GM12878 (cell line): ENCODE data around the gene BRD2. TPM values are rescaled to one million over a fixed set of nuclear protein-coding genes. Genes with fewer than 3 reads are reported as not detected.

Experiments
- ATAC-seq: fragments of 200-7000 bp; cut with Tn5 transposase; 3 replicates; pipeline ENCODE4 v1.9.1; 2020; ENCODE audit warnings: mild to moderate bottlenecking, moderate library complexity
- BruUV-seq: library from RNA; stranded (reverse); fragments of 400-500 nt; replicated peaks from 2 replicates; lab custom pipeline; 2021; lab: Mats Ljungman, UMichigan
- CTCF ChIA-PET: fragments of 300-600 bp; sonication (Branson Sonifier 250); formaldehyde crosslinking; extraction: SDS; loops from one replicate; lab custom pipeline; 2021; ENCODE audit warnings: inconsistent platforms; lab: Yijun Ruan, JAX
- POLR2A ChIA-PET: fragments of 350-600 bp; formaldehyde crosslinking; extraction: SDS; loops from one replicate; lab custom pipeline; 2021; ENCODE audit warnings: inconsistent platforms; lab: Charles Lee
- RAD21 ChIA-PET: fragments of 300-600 bp; sonication (Branson Sonifier 250); formaldehyde crosslinking; loops from one replicate; lab custom pipeline; 2023; ENCODE audit warnings: antibody characterized with exemption; ENCODE audit not compliant: unreplicated experiment; lab: Charles Lee
- SMC1A ChIA-PET: fragments of 300-600 bp; sonication (Branson Sonifier 250); formaldehyde crosslinking; loops from one replicate; lab custom pipeline; 2023; ENCODE audit not compliant: unreplicated experiment, uncharacterized antibody; lab: Charles Lee
- DNase-seq: peaks from one replicate; pipeline ENCODE4 v3.0.0-alpha.2; 2011; ENCODE audit warnings: low read depth, low spot score
- FAIRE-seq: peaks from 3 replicates; lab custom pipeline; 2011; peaks lifted over from hg19 to GRCh38; lab: Jason Lieb, UNC
- H2AFZ ChIP-seq: 2 replicates; pipeline ENCODE4 v1.6.0; 2011; ENCODE audit warnings: low read depth, low read length, control low read depth; ENCODE audit not compliant: control insufficient read depth
- H3K27ac ChIP-seq: 2 replicates; pipeline ENCODE4 v1.5.1; 2011; ENCODE audit warnings: control low read depth; ENCODE audit not compliant: control insufficient read depth, insufficient read depth
- H3K27me3 ChIP-seq, 2 experiments: replicated peaks in 1 of 2; 2 replicates each; pipeline versions ENCODE4 v1.6.0 to v1.6.1; 2011; ENCODE audit warnings: low read length in 1 of 2; ENCODE audit not compliant: control insufficient read depth in 2 of 2, insufficient read depth in 2 of 2
- H3K36me3 ChIP-seq, 2 experiments: 2 replicates each; pipeline ENCODE4 v1.5.1; 2011; ENCODE audit warnings: low read length in 1 of 2; ENCODE audit not compliant: control insufficient read depth in 2 of 2, insufficient read depth in 2 of 2
- H3K4me1 ChIP-seq: 2 replicates; pipeline ENCODE4 v1.6.1; 2011; ENCODE audit warnings: mild to moderate bottlenecking, low read length, moderate library complexity, mixed read lengths; ENCODE audit not compliant: control insufficient read depth, insufficient read depth
- H3K4me2 ChIP-seq: 2 replicates; pipeline ENCODE4 v1.6.0; 2011; ENCODE audit warnings: control low read depth; ENCODE audit not compliant: control insufficient read depth, insufficient read depth
- H3K4me3 ChIP-seq: fragments of 200-600 bp; sonication (generic); 2 replicates; pipeline ENCODE4 v1.5.1; 2016
- H3K79me2 ChIP-seq: 2 replicates; pipeline ENCODE4 v1.6.0; 2011; ENCODE audit warnings: low read length; ENCODE audit not compliant: control insufficient read depth, insufficient read depth
- H3K9ac ChIP-seq: 2 replicates; pipeline ENCODE4 v1.8.0; 2011; ENCODE audit warnings: low read length, control low read depth, mixed read lengths; ENCODE audit not compliant: control insufficient read depth, insufficient read depth
- H3K9me3 ChIP-seq: replicated peaks from 3 replicates; pipeline ENCODE4 v1.5.1; 2011; ENCODE audit warnings: mild to moderate bottlenecking, low read length; ENCODE audit not compliant: control insufficient read depth, insufficient read depth
- H4K20me1 ChIP-seq: 2 replicates; pipeline ENCODE4 v1.6.0; 2011; ENCODE audit not compliant: control insufficient read depth, insufficient read depth
- BACH1 ChIP-seq: fragments of 450-650 bp; IDR thresholded peaks from 2 replicates; pipeline ENCODE4 v1.6.1; 2017; ENCODE audit warnings: mild to moderate bottlenecking, borderline replicate concordance
- CHD1 ChIP-seq: IDR thresholded peaks from 2 replicates; pipeline ENCODE4 v1.6.1; 2012; ENCODE audit warnings: low read depth, low read length, improper control_type of control experiment
- E2F8 ChIP-seq: fragments of 450-650 bp; IDR thresholded peaks from 2 replicates; pipeline ENCODE4 v1.6.1; 2018; ENCODE audit warnings: mild to moderate bottlenecking, low read depth, moderate library complexity; ENCODE audit not compliant: partially characterized antibody
- EED ChIP-seq: sonication (generic); IDR thresholded peaks from 2 replicates; pipeline ENCODE4 v1.6.1; 2016; ENCODE audit warnings: antibody characterized with exemption, low read depth
- KLF5 ChIP-seq: fragments of 450-650 bp; IDR thresholded peaks from 2 replicates; pipeline ENCODE4 v1.6.1; 2014; ENCODE audit warnings: mild to moderate bottlenecking; ENCODE audit not compliant: partially characterized antibody
- PML ChIP-seq: IDR thresholded peaks from 2 replicates; pipeline ENCODE4 v1.6.1; 2012; ENCODE audit warnings: low read length, inconsistent platforms
- POU2F2 ChIP-seq: IDR thresholded peaks from 3 replicates; pipeline ENCODE4 v1.6.1; 2011; ENCODE audit warnings: low read depth, mild to moderate bottlenecking, low read length, borderline replicate concordance
- SUZ12 ChIP-seq: fragments of 200-600 bp; sonication (generic); IDR thresholded peaks from one replicate; pipeline ENCODE4 v1.6.1; 2018; ENCODE audit warnings: antibody characterized with exemption, mild to moderate bottlenecking; ENCODE audit not compliant: unreplicated experiment
- TCF12 ChIP-seq: IDR thresholded peaks from 2 replicates; pipeline ENCODE4 v1.6.1; 2011; ENCODE audit warnings: low read depth, mild to moderate bottlenecking, low read length
- ZBTB40 ChIP-seq: fragments of 450-650 bp; IDR thresholded peaks from 2 replicates; pipeline ENCODE4 v1.6.1; 2016; ENCODE audit warnings: mild to moderate bottlenecking, moderate library complexity, borderline replicate concordance
- ZNF687 ChIP-seq: fragments of 450-650 bp; IDR thresholded peaks from 2 replicates; pipeline ENCODE4 v1.6.1; 2017; ENCODE audit warnings: mild to moderate bottlenecking, moderate library complexity
- in situ Hi-C: fragments of 300-500 bp; cut with MboI; formaldehyde crosslinking; loops from 9 replicates; pipeline ENCODE4 v1.14.3; 2018; ENCODE audit warnings: mixed read lengths
- intact Hi-C: fragments of 100-400 bp; cut with micrococcal nuclease; formaldehyde crosslinking; loops from one replicate; pipeline ENCODE4 v1.14.2; 2022; ENCODE audit not compliant: unreplicated experiment
- polyA plus RNA-seq, 11 experiments: library from polyadenylated mRNA; depleted of rRNA in 4 of 11; unstranded in 6 of 11; stranded (reverse) in 5 of 11; fragments of >200 nt; fragmentation: Nextera tagmentation in 4 of 11; fragmentation: Illumina TruSeq in 1 of 11; extraction: Ambion mirVana in 4 of 11; extraction: Trizol in 1 of 11; gene quantifications; 1 replicate in 1 of 11; 2 replicates in 10 of 11; pipeline versions ENCODE4 v1.2.1 to v1.2.3, GENCODE V29; 2011 to 2016; ENCODE audit warnings: inconsistent platforms in 2 of 11, missing spikeins in 2 of 11, low read depth in 1 of 11
- total RNA-seq, 4 experiments: library from RNA; depleted of rRNA in 3 of 4; stranded (reverse); fragments of >200 nt in 3 of 4; fragmentation: Illumina TruSeq in 1 of 4; extraction: Trizol in 1 of 4; gene quantifications; 2 replicates each; pipeline versions ENCODE4 v1.2.1 to v1.2.3, GENCODE V29; 2013 to 2021

The BRD2 gene
- total and polyA plus RNA-seq, 10 of the 15 experiments (the other 5 are each of a cell fraction or from before 2014, with no cell fraction given) = 32.2 to 239 (median 139) TPM

GRCh38 chr6:32945108-32945760 lies 23.2 kb upstream of the BRD2 start (continued):
- peak; percentile 37; the same call in 1 of the 2 replicates for TF ChIP-seq ZNF687
- no peak for TF ChIP-seq POU2F2
- TF ChIP-seq BACH1 = no peak
- no peak for TF ChIP-seq CHD1
- peak; percentile 63; the same call in 1 of the 2 replicates for TF ChIP-seq PML
- TF ChIP-seq TCF12 = peak; percentile 49; the same call in 1 of the 2 replicates
- TF ChIP-seq SUZ12 = no peak

GRCh38 chr6:32945953-32946352 lies 22.4 kb upstream of the BRD2 start:
- H3K9me3 ChIP-seq = no peaks in the 10 kb centered on the region; the same call in 2 of the 3 replicates
- peak overlapping the region; percentile 26; the same call in 1 of the 2 replicates for H3K9ac ChIP-seq
- RAD21 ChIA-PET = no interaction called here
- TF ChIP-seq EED (no peak), ZBTB40 (peak; percentile 60; the same call in 1 of the 2 replicates), POU2F2 (no peak), KLF5 (no peak), E2F8 (no peak)
- peak overlapping the region; percentile 71 for H3K4me2 ChIP-seq
- H4K20me1 ChIP-seq = no peaks in the 10 kb centered on the region
- SMC1A ChIA-PET = no interaction called here
- BruUV-seq = no TSS peak
- no peak overlapping the region for H2AFZ ChIP-seq
- no peak for ATAC-seq
- peaks cover 65% of the 10 kb centered on the region for H3K4me1 ChIP-seq
- in situ Hi-C loops (loop anchor here (10.0 kb wide), 1 partner anchor 331 kb away; no protein-coding TSS in a partner anchor), intact Hi-C loops (loop anchor here (2.0 to 10.0 kb wide), 2 partner anchors 107 to 511 kb away; partner anchors contain the start of genes HLA-DRA and TAP2)
- peaks cover 52% of the 10 kb centered on the region for H3K79me2 ChIP-seq
- POLR2A ChIA-PET = no interaction called here
- CTCF ChIA-PET = no interaction called here
- peak overlapping the region; percentile 96 for H3K27ac ChIP-seq
- FAIRE-seq = no peak
- peaks cover 0 to 4% of the 10 kb centered on the region in 2 experiments; a peak in 2 of 4 replicates for H3K36me3 ChIP-seq
- no peaks in the 10 kb centered on the region for H3K27me3 ChIP-seq
- no peak for DNase-seq
- H3K4me3 ChIP-seq = peak overlapping the region; percentile 64; the same call in 1 of the 2 replicates
